GM12872 (cell line): Measurements from ENCODE around the gene TGFBR3L.
A peak's percentile ranks its signal among the peaks of the same experiment; 100 is the strongest.

Experiments used
- TF ChIP-seq, protein P1 (sequence below): IDR thresholded peaks from 3 replicates; pipeline ENCODE4 v1.5.1; 2011; ENCODE audit warnings: low read depth, mild to moderate bottlenecking, low read length, moderate library complexity; ENCODE audit not compliant: insufficient read depth

Gene TGFBR3L

DNA sequence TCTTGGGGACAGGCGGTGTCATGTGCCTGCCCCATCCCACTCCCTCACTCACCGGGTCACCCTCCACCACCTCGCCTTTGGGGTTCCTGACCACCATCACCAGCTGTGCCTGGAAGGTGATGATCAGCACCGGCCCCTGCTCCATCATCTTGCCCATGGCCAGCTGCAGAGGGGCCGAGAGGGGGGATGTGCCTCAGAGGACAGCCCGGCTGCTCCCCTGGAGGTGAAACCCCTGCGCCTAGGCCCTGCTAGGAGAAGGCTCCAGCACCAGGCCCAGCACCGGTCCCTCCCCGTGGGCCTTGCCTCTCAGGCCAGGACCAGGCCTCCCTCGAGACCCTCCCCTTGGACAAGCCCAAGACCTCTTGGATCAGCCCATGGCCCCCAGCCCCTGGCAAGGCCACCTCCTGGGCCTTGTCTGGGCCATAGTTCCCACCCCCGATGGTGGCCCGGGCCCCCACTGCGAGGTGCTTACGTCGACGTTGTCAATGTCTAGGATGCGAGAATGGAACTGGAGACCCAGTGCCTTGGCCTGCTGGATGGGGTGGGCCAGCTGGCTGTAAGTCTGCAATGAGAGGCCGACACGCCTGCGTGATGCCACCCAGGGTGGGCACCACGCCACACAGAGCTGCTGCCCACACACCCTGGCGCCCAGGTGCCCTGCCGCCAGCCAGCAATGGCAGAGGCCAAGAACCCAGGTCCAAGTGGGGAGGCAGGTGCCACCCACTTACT lies 13.1 kb downstream of the TGFBR3L start:
- TF ChIP-seq, protein P1, sequence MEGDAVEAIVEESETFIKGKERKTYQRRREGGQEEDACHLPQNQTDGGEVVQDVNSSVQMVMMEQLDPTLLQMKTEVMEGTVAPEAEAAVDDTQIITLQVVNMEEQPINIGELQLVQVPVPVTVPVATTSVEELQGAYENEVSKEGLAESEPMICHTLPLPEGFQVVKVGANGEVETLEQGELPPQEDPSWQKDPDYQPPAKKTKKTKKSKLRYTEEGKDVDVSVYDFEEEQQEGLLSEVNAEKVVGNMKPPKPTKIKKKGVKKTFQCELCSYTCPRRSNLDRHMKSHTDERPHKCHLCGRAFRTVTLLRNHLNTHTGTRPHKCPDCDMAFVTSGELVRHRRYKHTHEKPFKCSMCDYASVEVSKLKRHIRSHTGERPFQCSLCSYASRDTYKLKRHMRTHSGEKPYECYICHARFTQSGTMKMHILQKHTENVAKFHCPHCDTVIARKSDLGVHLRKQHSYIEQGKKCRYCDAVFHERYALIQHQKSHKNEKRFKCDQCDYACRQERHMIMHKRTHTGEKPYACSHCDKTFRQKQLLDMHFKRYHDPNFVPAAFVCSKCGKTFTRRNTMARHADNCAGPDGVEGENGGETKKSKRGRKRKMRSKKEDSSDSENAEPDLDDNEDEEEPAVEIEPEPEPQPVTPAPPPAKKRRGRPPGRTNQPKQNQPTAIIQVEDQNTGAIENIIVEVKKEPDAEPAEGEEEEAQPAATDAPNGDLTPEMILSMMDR: no peak

- TF ChIP-seq, protein P1: no peak
Observed at GRCh38 chr19:7928334-7928706, 13.7 kb downstream of the TGFBR3L start.

DNA sequence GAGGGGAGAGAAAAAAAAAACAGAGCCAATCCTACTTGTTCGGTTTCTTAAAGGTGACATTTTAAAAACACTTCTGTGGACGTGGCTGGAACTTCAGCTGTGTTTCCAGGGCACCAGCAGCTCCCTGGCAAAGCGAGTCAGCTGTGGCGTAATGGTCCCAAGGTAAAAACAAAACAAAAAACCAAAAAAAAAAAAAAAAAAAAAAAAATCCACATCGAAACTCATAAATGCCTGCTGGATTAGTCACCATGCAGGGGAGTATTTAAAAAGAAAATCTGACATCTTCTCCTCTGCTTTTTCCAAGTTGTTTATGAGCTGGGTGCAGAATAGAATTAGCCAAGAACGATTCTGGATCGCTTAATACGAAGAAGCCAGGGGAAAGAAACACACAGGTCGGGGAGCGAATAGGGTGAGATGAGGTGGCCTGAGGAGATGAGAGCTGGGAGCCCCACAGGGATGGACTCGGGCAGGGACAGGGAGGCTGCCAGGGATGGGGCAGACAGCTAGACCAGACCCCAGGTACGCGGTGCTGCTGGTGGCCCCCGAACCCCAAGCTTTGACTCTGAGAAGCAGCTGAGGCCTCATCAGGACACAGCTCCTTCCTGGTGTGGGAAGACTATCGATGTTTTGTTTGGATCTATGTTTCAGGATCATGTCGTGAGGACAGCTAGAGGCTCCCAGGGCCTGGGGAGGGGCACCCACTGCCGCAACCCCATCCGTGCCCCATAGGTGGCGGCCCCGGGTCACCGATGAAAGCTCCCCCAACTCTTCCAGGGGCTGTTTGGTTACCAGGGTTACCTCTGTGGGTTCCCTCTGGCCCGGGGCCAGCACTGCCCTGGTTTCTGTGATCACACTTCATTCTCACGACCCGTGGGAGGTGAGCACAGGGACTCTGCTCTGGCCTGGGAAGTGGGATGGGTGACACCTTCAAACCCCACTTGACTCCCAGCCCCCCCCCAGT lies 14.4 kb downstream of the TGFBR3L start:
- TF ChIP-seq, protein P1: peak; percentile 65

GRCh38 chr19:7930765-7931164 lies 16.1 kb downstream of the TGFBR3L start:
- TF ChIP-seq, protein P1: no peak

- TF ChIP-seq, protein P1: no peak
Observed at GRCh38 chr19:7931221-7932061, 16.8 kb downstream of the TGFBR3L start.

- TF ChIP-seq, protein P1: no peak
Observed at GRCh38 chr19:7932276-7932929, 17.8 kb downstream of the TGFBR3L start.
